ENCODE data around the gene SLC30A2.

- TF ChIP-seq CTCF (optimal IDR thresholded peaks at IDR 0.05 in 1 of 3, IDR thresholded peaks at IDR 0.05 in 1 of 3, conservative IDR thresholded peaks at IDR 0.05 in 1 of 3; ENCODE audit: extremely low read depth in 1 of 3, insufficient read depth in 2 of 3, low read length in 3 of 3) = no peak
- no peak for TF ChIP-seq EZH2 (IDR thresholded peaks at IDR 0.05; ENCODE audit: low read length)
Observed at GRCh38 chr1:26025060-26025459, 20.9 kb downstream of the SLC30A2 start.

Data from keratinocyte (primary cell).